ENCODE measurements around the gene PLSCR3. TPM values are rescaled to one million over a fixed set of nuclear protein-coding genes. Genes with fewer than 3 reads are reported as not detected.

Gene PLSCR3
- total RNA-seq: 39.7 TPM

DNA sequence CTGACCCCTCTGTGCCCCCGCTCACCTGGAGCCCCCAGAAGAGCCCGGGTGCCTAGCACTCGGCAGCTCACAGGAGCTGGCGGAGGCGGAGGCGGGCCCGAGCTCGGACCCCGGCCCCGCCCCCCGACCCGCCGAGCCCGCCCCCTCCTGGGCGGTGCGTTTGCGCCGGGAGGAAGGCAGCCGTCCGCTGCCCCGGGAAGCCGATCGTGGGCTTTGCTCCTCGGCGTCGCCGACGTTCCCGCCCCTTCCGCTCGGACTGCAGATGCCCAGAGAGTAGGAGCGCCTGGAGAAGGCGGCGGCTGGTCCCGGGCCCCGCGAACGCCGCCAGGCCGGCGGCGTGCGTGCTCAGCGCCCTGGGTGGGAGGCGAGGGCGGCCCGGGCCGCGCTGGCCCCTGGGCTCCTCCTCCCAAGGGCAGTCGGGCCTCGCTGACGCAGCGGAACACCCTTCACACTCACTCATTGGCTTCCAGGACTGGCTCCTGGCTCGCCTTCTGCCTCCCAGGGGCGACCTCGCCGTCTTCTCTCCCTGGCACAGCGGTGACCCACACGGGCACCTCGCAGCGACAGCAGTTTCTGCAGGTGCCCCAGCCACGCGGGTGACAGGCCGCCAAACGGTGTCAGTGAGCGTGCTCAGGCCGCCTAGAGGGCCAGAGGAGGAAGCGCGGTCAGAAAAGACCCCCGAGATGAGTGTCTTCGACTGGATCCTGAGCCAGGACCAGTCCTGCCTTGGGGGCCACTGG lies at the start of gene PLSCR3:
Gene PLSCR3 (minus strand): TSS at position 74 of the 740 bp plus-strand sequence. CDS start 415 bp downstream, outside the sequence.
- peak; percentile 87 for DNase-seq (ENCODE audit: low spot score)

GRCh38 chr17:7443499-7444485 lies 49.5 kb upstream of the PLSCR3 start:
- no peak for DNase-seq (ENCODE audit: low spot score)

- no peak for DNase-seq (ENCODE audit: low spot score)
Observed at GRCh38 chr17:7442142-7442541, 47.8 kb upstream of the PLSCR3 start.

- DNase-seq (ENCODE audit: low spot score): no peak
Observed at GRCh38 chr17:7441266-7441665, 46.9 kb upstream of the PLSCR3 start.

GRCh38 chr17:7440834-7441195 lies 46.5 kb upstream of the PLSCR3 start:
- no peak for DNase-seq (ENCODE audit: low spot score)

DNA sequence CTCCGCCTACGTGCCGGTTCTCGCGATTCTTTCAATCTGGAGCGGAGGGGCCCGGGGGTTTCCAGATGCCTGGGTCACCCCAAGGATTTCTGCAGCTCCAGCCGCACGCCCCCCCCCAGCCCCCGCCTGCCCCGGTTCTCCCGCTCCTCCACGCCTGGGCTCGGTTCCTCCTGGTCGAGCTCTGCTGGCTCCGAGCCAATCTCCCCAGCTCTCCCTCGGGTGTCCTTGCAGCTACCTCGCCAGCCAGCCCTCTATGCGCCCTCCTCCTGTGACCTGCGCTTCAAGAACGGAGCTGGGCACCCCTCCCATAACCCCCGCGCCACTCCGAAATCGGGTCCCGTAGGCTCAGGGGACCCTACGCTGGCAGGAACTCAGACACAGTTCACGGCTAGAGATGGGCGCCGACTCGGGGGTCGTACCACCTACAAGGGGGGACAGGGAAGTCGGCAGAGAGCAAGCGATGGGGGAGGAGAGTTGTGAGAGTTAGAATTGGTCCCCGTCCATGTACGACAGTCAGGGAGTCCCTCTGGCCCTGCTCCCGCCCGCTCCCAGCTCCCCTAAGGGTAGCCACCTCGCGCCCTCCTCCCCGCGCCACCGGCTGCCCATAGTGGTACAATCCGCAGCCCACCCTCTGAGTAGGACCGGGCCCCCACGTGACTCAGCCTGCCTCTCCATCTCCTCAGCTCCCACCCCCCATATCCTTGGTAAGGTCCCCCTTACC lies 45.9 kb upstream of the PLSCR3 start:
- peak; percentile 39 for DNase-seq (ENCODE audit: low spot score)

DNA sequence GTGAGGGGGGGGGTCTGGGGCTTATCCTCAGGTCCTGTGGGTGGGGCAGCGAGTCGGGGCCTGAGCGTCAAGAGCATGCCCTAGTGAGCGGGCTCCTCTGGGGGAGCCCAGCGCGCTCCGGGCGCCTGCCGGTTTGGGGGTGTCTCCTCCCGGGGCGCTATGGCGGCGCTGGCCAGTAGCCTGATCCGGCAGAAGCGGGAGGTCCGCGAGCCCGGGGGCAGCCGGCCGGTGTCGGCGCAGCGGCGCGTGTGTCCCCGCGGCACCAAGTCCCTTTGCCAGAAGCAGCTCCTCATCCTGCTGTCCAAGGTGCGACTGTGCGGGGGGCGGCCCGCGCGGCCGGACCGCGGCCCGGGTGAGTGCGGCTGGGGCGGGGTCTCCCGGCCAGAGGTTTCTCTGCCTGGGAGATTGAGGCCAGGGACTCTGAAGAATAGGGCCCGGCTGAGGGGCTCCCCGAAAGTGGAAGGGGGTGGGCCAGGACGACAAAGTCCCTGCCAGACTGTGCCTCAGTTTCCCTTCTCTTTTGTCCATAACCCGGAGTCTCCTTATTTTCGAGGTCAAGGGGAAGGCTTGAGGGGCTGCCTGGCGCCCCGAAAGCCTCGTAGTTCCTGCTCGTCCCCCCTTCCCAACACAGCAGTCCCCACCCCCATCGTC lies 45.3 kb upstream of the PLSCR3 start, which contains the start of gene FGF11:
Gene FGF11 (plus strand): TSS at position 51 of the 651 bp plus-strand sequence. CDS start 109 bp downstream, at position 160.
- no peak for DNase-seq (ENCODE audit: low spot score)

DNA sequence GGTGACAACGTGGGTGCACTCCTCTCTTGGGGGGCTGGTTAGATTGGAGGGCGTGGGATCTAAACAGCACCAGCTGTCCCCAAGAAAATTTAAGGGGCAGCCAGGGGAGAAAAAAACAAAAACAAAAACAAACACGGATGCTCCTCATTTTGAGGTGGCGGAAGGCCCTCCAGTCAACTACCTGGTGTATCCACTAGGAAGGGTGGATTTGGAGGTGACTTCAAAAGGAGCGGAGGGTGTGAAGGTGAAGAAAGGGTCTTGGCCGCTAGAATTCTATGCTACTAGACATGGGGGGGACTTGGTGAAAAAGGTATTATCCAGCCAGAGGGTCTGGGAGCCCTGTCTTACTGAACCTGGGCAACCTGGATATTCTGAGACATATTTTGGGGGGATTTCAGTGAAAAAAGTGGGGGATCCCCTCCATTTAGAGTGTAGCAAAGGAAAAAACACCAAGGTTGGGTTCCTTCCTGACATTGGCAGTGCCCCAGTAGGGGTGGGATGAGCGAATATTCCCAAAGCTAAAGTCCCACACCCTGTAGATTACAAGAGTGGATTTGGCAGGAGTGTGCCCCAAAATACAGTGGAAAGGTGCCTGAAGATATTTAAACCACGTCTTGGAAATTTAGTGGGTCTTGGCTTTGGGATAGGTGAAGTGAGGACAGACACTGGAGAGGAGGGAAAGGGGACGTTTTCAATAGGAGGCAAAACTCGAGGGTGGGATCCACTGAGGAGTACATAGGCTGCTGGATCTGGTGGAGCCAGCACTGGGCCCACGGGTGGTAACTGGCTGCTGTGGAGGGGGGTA lies 44.5 kb upstream of the PLSCR3 start:
- no peak for DNase-seq (ENCODE audit: low spot score)

DNA sequence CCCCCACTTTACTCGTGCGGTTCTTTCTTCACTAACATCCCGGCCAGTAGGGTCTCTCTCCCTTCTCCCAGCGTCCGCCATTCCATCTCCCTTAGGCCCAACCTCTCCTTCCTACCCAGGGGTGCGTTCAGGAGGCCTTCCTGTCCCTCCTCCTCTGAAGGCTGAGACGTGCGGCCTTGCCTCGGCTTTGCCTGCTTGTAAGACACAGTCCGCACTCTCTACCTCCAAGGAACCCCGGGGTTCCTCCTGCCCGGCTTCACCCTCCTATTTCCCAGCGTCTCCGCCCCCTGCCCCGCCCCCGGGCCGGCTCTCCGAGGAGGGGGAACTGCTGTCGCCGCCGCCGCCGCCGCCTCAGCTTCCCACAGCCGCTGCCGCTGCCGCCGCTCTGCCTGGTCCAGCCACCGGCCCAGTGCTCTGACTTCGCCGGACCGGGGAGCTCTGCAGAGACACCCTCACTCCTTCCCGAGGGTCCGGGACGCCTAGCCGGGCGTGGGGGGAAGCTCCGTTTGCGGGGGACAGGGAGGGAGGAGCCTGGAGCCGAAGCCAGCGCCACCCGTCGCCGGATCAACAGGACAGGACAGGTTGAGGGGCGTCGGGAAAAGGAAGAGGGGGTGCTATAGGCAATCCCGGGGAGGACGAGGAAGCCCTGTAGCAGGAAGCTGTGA lies 43.8 kb upstream of the PLSCR3 start:
- DNase-seq (ENCODE audit: low spot score): peak; percentile 53

GRCh38 chr17:7437369-7437863 lies 43.1 kb upstream of the PLSCR3 start:
- no peak for DNase-seq (ENCODE audit: low spot score)

DNA sequence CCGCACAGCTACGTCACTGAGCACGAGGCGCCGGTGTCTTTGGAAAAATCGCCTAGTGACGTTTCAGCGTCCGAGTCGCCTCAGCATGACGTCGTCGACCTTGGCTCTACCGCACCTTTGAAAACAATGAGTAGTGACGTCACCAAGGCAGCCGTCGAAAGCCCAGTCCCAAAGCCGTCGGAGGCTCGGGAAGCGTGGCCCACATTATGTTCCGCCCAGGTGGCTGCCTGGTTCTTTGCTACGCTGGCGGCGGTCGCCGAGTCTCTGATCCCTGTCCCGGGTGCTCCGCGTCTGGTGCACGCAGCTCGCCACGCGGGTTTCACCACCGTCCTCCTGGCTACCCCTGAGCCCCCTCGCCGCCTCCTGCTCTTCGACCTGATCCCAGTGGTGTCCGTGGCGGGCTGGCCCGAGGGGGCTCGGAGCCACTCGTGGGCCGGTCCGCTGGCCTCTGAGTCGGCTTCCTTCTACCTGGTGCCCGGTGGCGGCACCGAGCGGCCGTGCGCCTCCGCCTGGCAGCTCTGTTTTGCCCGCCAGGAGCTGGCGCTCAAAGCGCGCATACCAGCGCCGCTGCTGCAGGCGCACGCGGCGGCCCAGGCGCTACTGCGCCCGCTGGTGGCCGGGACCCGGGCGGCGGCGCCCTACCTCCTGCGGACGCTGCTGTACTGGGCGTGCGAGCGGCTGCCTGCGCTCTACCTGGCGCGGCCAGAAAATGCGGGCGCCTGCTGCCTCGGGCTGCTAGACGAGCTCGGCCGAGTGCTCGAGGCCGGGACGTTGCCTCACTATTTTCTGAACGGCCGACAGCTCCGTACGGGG lies 42.4 kb upstream of the PLSCR3 start:
- peak; percentile 82 for DNase-seq (ENCODE audit: low spot score)

- DNase-seq (ENCODE audit: low spot score): peak; percentile 29
Observed at GRCh38 chr17:7435676-7436555, 41.6 kb upstream of the PLSCR3 start.

DNA sequence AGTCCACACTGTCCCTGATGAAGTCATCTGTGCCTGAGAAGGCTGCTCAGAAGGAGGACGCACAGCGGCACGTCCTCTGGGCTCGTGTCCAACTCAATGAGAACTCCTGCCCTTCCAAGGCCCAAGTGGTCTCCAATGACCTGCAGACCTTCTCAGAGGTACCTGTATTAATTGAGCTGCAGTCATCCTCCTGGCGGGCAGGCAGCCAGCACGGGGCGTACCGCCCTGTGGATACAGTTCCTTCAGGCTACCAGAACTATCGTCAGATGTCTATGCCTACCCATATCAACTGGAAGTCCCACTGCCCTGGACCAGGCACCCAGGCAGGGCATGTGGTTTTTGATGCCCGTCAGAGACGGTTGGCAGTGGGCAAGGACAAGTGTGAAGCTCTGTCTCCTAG lies 38.0 kb upstream of the PLSCR3 start:
- no peak for DNase-seq (ENCODE audit: low spot score)

GRCh38 chr17:7431231-7431630 lies 36.9 kb upstream of the PLSCR3 start:
- no peak for DNase-seq (ENCODE audit: low spot score)

- no peak for DNase-seq (ENCODE audit: low spot score)
Observed at GRCh38 chr17:7429722-7430121, 35.4 kb upstream of the PLSCR3 start.

DNA sequence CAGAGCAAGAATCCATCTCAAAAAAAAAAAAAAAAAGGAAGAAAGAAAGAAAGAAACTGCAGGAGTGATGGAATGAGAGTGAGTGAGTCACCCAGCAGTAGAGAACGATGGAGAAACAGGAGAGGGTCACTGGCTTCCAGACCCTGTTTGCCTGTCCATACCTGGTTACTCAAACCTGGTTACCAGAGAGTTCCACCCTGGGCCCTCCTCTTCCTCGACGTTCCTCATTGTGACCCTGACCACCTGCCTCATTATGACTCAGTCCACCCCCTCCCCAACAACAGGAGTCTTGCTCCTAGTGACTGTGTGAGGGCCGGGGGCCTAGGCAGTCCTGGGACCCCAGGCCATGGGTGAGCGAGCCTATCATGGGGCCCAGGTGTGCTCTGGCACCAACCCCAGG lies 34.2 kb upstream of the PLSCR3 start, which contains the start of gene SPEM3:
Gene SPEM3 (plus strand): TSS at position 301 of the 400 bp plus-strand sequence. CDS start 46 bp downstream, at position 347.
- no peak for DNase-seq (ENCODE audit: low spot score)

DNA sequence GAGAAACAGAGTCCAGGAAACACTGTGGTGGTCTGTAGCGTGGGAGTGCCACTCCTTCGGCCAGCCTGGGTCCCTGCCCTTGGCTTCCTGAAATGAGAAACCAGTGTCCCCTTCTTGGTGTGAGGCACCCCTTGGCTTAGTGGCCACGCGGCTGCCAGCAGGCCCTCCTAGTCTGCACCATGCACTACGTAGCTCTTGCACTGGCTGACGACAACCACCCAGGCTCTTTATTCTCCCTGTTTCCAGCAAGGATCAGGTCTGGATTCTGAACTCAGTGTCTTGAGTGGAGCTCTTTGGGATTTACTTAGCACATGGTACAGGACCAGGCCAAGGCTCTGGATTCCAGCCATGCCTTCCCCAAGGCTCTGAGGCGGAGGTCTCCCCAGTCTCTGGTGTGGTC lies 33.2 kb upstream of the PLSCR3 start:
- no peak for DNase-seq (ENCODE audit: low spot score)

Measured in mucosa of gallbladder (tissue), 1 donor.